ENCODE results near the gene GLS. TPM values are rescaled to one million over a fixed set of nuclear protein-coding genes. Genes with fewer than 3 reads are reported as not detected.

GLS gene
- total and polyA plus RNA-seq, 2 donors (not counting 3 experiments of a cell fraction or from before 2014, with no cell fraction given), result 49.0 to 183 TPM

GRCh38 chr2:190891372-190891771 is 10.8 kb downstream of the GLS start:
- ChIA-PET CTCF (interaction anchor here (0.8 to 2.0 kb wide), 4 partner anchors 12 to 41 kb away, joined by 3 to 7 read pairs (median 3); no protein-coding TSS in a partner anchor), POLR2A (no interaction called here)
- FAIRE-seq (no peak), DNase-seq (ENCODE audit: low read depth, low spot score) (no peak)
- dilution Hi-C loops (cut with MboI; ENCODE audit: extremely low pct_ligation_motif_present, low sequenced_read_pairs), result no loop called here
- H3K27me3 ChIP-seq (ENCODE audit: control insufficient read depth in 2 of 2, insufficient read depth in 2 of 2, low read length in 2 of 2), result no peaks in the 10 kb centered on the region
- peaks cover 8% of the 10 kb centered on the region for H4K20me1 ChIP-seq (replicated peaks; ENCODE audit: control insufficient read depth, extremely low read depth, insufficient read depth, low read length)
- H3K9me1 ChIP-seq (replicated peaks; ENCODE audit: control insufficient read depth, extremely low read depth, insufficient read depth, low read length), result no peaks in the 10 kb centered on the region
- no peak overlapping the region for H3K9ac ChIP-seq (replicated peaks; ENCODE audit: extremely low read depth, insufficient read depth, low read length)
- no peak for TF ChIP-seq FOS (IDR thresholded peaks at IDR 0.05; ENCODE audit: borderline replicate concordance, insufficient read depth, low read length)
- no peak for TF ChIP-seq JUN (IDR thresholded peaks at IDR 0.05; ENCODE audit: borderline replicate concordance, insufficient read depth, insufficient read length, low read depth)
- TF ChIP-seq EZH2 (IDR thresholded peaks at IDR 0.05; ENCODE audit: borderline replicate concordance, low read depth, low read length, severe bottlenecking), result no peak
- no peak for TF ChIP-seq GATA2 (IDR thresholded peaks at IDR 0.05; ENCODE audit: insufficient read depth, insufficient read length, low read depth, low read length)
- TF ChIP-seq MYC (IDR thresholded peaks at IDR 0.05; ENCODE audit: low read depth, low read length), result no peak
- TF ChIP-seq CTCF (IDR thresholded peaks at IDR 0.05; ENCODE audit: extremely low read depth in 1 of 2, insufficient read depth in 1 of 2, low read depth in 1 of 2, low read length in 2 of 2), result no peak
- no peak for TF ChIP-seq POLR2A (IDR thresholded peaks at IDR 0.05; ENCODE audit: low read depth, low read length)
- no peak for TF ChIP-seq POLR2AphosphoS5 (IDR thresholded peaks at IDR 0.05; ENCODE audit: insufficient read depth, low read depth, low read length)
- TF ChIP-seq MAX (IDR thresholded peaks at IDR 0.05; ENCODE audit: insufficient read depth, insufficient read length), result no peak
- H3K27ac ChIP-seq (ENCODE audit: insufficient read depth, low read depth, low read length), result no peak overlapping the region
- no peak overlapping the region for H2AFZ ChIP-seq (ENCODE audit: low read depth, low read length)
- BruUV-seq (replicated peaks), result no TSS peak
- no peak overlapping the region for H3K4me2 ChIP-seq (ENCODE audit: insufficient read depth, low read length)
- H3K36me3 ChIP-seq (ENCODE audit: control insufficient read depth in 2 of 2, extremely low read depth in 1 of 2, insufficient read depth in 2 of 2, low read length in 2 of 2), result peaks cover 3 to 16% of the 10 kb centered on the region in 2 experiments
- H3K9me3 ChIP-seq (replicated peaks; ENCODE audit: control insufficient read depth, insufficient read depth, low read length), result no peaks in the 10 kb centered on the region
- H3K4me1 ChIP-seq (ENCODE audit: control insufficient read depth, extremely low read depth, insufficient read depth, low read length), result peaks cover 28% of the 10 kb centered on the region
- H3K4me3 ChIP-seq (replicated peaks in 1 of 3; ENCODE audit: insufficient read depth in 1 of 3, low read depth in 1 of 3, low read length in 3 of 3), result no peak overlapping the region
- peaks cover 93% of the 10 kb centered on the region for H3K79me2 ChIP-seq (ENCODE audit: control insufficient read depth, insufficient read depth, low read length)
- intact Hi-C loops (cut with micrococcal nuclease), result no loop called here

Data from endothelial cell of umbilical vein (primary cell).